LNCAP (cell line): ENCODE measurements around the gene LYPLA2.

ENCODE experiments used
- TF ChIP-seq, protein P1 (sequence below): fragments of 450-650 bp; IDR thresholded peaks from 2 replicates; pipeline ENCODE4 v1.5.1; 2017; ENCODE audit warnings: mild to moderate bottlenecking

LYPLA2 gene

DNA sequence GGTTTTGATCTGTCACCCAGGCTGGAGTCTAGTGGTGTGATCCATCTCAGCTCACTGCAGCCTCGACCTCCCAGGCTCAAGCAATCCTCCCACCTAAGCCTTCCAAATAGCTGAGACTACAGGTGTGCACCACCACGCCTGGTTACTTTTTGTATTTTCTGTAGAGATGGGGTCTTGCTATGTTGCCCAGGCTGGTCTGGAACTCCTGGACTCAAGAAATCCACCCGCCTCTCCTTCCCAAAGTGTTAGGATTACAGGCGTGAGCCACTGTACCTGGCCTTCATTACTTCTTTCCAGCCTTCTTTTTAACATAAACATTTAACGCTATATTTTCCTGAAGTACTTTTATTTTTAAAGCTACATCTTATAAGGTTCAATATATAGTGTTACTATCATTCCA is 52.7 kb downstream of the LYPLA2 start:
- TF ChIP-seq, protein P1, sequence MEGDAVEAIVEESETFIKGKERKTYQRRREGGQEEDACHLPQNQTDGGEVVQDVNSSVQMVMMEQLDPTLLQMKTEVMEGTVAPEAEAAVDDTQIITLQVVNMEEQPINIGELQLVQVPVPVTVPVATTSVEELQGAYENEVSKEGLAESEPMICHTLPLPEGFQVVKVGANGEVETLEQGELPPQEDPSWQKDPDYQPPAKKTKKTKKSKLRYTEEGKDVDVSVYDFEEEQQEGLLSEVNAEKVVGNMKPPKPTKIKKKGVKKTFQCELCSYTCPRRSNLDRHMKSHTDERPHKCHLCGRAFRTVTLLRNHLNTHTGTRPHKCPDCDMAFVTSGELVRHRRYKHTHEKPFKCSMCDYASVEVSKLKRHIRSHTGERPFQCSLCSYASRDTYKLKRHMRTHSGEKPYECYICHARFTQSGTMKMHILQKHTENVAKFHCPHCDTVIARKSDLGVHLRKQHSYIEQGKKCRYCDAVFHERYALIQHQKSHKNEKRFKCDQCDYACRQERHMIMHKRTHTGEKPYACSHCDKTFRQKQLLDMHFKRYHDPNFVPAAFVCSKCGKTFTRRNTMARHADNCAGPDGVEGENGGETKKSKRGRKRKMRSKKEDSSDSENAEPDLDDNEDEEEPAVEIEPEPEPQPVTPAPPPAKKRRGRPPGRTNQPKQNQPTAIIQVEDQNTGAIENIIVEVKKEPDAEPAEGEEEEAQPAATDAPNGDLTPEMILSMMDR, result no peak
